BLaER1 (cell line): ENCODE data around the gene SNAPC4.

Source experiments
- H3K27ac ChIP-seq: shearing (Covaris generic); formaldehyde crosslinking; 2 replicates; pipeline ENCODE4 v1.8.1; 2022
- H3K27me3 ChIP-seq: shearing (Covaris generic); formaldehyde crosslinking; 2 replicates; pipeline ENCODE4 v1.8.1; 2022
- H3K36me3 ChIP-seq: shearing (Covaris generic); formaldehyde crosslinking; 2 replicates; pipeline ENCODE4 v1.8.1; 2022
- H3K4me1 ChIP-seq: shearing (Covaris generic); formaldehyde crosslinking; 2 replicates; pipeline ENCODE4 v1.8.1; 2022
- H3K4me2 ChIP-seq: shearing (Covaris generic); formaldehyde crosslinking; 2 replicates; pipeline ENCODE4 v1.8.1; 2022
- H3K4me3 ChIP-seq: shearing (Covaris generic); formaldehyde crosslinking; 2 replicates; pipeline ENCODE4 v1.8.1; 2022
- H3K9ac ChIP-seq: shearing (Covaris generic); formaldehyde crosslinking; 2 replicates; pipeline ENCODE4 v1.8.1; 2022
- H3K9me3 ChIP-seq: shearing (Covaris generic); formaldehyde crosslinking; 2 replicates; pipeline ENCODE4 v1.8.1; 2022
- H4K20me1 ChIP-seq: shearing (Covaris generic); formaldehyde crosslinking; 2 replicates; pipeline ENCODE4 v1.8.1; 2022
- Cebpa-rat ChIP-seq: shearing (Covaris generic); IDR thresholded peaks from 2 replicates; pipeline ENCODE4 v1.8.1; 2022

SNAPC4 gene

DNA sequence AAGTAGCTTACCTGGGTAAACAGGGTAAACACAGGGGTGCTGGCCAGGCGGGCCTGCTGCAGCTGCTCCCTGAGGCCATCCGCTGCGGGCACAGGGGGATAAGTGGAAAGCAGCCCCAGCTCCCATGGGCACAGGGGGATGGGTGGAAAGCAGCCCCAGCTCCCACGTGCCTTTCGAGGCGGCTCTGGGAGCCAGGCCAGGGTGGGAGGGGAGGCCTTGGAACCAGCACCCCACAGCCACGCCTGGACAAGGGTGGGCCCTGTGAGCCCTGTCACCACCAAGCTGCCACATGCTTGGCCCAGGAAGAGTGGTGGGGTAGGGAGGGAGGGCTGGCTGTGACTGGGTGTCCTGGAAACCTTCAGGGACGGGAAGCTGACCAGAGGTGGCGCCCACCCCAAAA lies 18.7 kb downstream of the SNAPC4 start:
- H3K4me1 ChIP-seq: peaks cover 34% of the 10 kb centered on the region
- no peaks in the 10 kb centered on the region for H3K9me3 ChIP-seq
- no peak overlapping the region for H3K27ac ChIP-seq
- TF ChIP-seq Cebpa-rat: no peak
- no peak overlapping the region for H3K9ac ChIP-seq
- no peaks in the 10 kb centered on the region for H3K27me3 ChIP-seq
- peaks cover 92% of the 10 kb centered on the region for H3K36me3 ChIP-seq
- H3K4me3 ChIP-seq: no peak overlapping the region
- no peak overlapping the region for H3K4me2 ChIP-seq
- peaks cover 49% of the 10 kb centered on the region for H4K20me1 ChIP-seq

DNA sequence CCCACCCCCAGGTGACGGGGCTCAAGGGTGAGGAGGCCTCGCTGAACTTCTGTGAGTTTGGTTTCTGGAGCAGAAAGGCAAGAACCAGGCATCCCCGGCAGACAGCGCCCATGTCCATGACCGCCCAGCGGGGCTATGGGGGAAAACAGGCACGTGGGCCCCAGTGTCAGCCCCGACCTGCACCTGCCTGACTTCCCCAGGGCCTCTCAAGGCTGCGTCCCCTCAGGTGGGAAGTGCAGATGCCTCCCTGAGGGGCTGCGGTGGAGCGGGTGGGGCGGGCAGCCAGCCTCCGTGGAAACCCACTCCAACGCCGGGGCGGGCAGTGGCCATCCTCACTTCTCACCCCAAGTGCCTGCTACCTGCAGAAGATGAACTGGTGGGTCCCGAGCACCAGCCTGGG lies 19.6 kb downstream of the SNAPC4 start:
- Histone ChIP-seq H4K20me1 (peaks cover 43% of the 10 kb centered on the region), H3K36me3 (peaks cover 91% of the 10 kb centered on the region), H3K27me3 (no peaks in the 10 kb centered on the region), H3K9me3 (no peaks in the 10 kb centered on the region), H3K27ac (no peak overlapping the region), H3K4me1 (peaks cover 39% of the 10 kb centered on the region), H3K4me3 (no peak overlapping the region), H3K9ac (no peak overlapping the region), H3K4me2 (no peak overlapping the region)
- no peak for TF ChIP-seq Cebpa-rat

DNA sequence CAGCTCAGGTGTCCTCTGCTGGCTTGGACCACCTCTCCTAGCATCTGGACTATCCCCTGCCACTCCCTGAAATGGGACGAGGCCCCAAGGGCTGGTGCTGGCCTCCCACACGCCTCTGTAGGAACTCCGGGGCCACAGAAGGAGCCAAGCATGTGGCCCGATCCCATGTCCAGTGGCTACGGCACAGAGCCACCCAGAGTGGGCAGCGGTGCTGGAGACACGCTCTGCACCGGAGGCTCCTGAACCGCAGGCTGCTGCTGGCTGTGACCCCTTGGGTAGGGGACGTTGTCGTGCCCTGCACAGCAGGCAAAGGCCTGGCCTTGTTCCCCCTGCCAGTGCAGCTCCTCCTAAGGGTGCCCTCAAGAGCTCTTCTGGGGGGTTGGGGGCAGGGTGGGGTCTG lies 20.1 kb downstream of the SNAPC4 start:
- Histone ChIP-seq H3K27ac (no peak overlapping the region), H3K9me3 (no peaks in the 10 kb centered on the region), H3K27me3 (no peaks in the 10 kb centered on the region), H3K36me3 (peaks cover 89% of the 10 kb centered on the region), H3K4me2 (no peak overlapping the region), H3K4me3 (no peak overlapping the region), H3K9ac (no peak overlapping the region), H3K4me1 (peaks cover 34% of the 10 kb centered on the region), H4K20me1 (peaks cover 38% of the 10 kb centered on the region)
- TF ChIP-seq Cebpa-rat: no peak

DNA sequence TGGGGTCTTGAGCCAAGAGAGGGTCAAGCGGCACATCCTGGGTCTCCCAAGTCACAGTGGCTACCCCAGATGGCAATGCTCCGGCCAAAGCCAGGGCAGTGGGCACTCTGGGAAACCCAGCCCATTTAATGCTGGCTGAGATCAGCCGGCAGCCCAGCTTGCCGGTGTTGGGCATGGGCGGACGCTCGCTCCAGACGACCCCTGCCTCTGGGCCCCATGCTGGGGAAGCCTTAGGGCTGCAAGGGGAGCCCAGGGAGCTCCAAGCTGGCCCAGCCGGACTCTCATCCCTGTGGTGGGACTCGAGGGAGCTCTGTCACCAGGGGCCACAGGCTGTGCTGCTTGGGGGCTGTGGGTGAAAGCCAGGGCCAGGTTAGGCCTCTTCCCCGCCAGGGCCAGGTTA lies 20.6 kb downstream of the SNAPC4 start:
- H3K27me3 ChIP-seq: no peaks in the 10 kb centered on the region
- no peak for TF ChIP-seq Cebpa-rat
- no peak overlapping the region for H3K4me3 ChIP-seq
- peaks cover 32% of the 10 kb centered on the region for H3K4me1 ChIP-seq
- no peak overlapping the region for H3K4me2 ChIP-seq
- H3K36me3 ChIP-seq: peaks cover 85% of the 10 kb centered on the region
- peaks cover 33% of the 10 kb centered on the region for H4K20me1 ChIP-seq
- H3K27ac ChIP-seq: no peak overlapping the region
- no peak overlapping the region for H3K9ac ChIP-seq
- no peaks in the 10 kb centered on the region for H3K9me3 ChIP-seq

DNA sequence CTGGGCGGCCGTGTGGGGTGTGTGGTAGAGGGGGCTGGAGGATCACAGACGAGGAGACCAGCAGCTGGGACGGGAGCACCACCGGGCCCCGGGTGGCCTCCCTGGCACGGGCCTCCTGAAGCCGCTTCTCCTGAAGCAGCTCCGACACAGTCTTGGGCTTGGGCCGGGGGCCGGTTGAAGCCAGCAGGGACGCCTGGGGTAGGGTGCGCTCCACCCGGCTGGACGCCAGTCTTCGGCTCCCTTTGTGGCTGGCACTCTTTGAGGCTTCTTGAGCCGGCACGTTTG lies 21.0 kb downstream of the SNAPC4 start:
- peaks cover 33% of the 10 kb centered on the region for H4K20me1 ChIP-seq
- no peak overlapping the region for H3K9ac ChIP-seq
- peaks cover 80% of the 10 kb centered on the region for H3K36me3 ChIP-seq
- peaks cover 34% of the 10 kb centered on the region for H3K4me1 ChIP-seq
- H3K27ac ChIP-seq: no peak overlapping the region
- H3K4me3 ChIP-seq: no peak overlapping the region
- no peaks in the 10 kb centered on the region for H3K27me3 ChIP-seq
- no peak for TF ChIP-seq Cebpa-rat
- no peaks in the 10 kb centered on the region for H3K9me3 ChIP-seq
- H3K4me2 ChIP-seq: no peak overlapping the region

DNA sequence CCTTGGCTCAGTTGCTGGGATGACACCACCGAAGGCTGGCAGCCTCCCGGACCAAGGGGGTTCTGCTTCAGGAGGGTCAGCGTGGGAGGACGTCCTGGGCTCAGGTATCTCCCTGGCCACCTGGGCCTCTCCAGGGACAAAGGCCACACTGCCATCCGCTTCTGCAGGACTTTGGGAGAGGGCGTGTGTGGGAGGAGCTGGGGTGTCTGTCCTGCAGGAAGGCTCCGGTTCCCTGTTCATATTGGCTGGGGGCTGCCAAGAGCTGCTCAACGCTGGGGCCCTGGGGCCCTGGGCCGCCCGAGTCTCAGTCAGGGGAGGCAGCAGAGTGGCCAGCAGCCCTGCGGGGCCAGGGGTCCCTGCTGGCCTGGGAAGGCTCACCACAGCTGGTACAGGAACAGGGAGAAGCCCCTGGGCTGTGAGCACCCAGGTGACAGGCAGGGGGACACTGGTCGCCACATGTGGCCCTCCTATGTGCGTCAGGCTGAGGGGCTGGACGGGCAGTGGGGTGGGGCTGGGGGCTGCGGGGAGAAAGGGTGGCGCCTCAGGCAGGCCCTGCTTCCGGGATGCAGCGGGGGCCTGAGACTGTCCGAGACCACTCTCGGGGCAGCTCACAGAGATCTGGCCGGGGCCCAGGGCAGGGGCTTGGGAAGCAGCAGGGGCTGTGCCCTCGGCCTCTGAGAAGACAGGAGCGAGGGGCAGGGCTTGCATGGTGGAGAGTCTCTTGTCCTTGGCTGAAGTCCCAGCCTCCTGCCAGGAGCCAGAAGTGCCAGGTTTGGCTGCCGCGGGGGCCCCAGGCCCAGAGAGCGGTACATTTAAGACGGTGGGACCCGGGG lies 21.6 kb downstream of the SNAPC4 start:
- Histone ChIP-seq H3K4me1 (peaks cover 40% of the 10 kb centered on the region), H3K9me3 (no peaks in the 10 kb centered on the region), H3K4me3 (no peak overlapping the region), H3K27ac (peak overlapping the region; percentile 70; the same call in 1 of the 2 replicates), H3K9ac (no peak overlapping the region), H4K20me1 (peaks cover 33% of the 10 kb centered on the region), H3K36me3 (peaks cover 74% of the 10 kb centered on the region), H3K4me2 (no peak overlapping the region), H3K27me3 (no peaks in the 10 kb centered on the region)
- TF ChIP-seq Cebpa-rat: no peak

DNA sequence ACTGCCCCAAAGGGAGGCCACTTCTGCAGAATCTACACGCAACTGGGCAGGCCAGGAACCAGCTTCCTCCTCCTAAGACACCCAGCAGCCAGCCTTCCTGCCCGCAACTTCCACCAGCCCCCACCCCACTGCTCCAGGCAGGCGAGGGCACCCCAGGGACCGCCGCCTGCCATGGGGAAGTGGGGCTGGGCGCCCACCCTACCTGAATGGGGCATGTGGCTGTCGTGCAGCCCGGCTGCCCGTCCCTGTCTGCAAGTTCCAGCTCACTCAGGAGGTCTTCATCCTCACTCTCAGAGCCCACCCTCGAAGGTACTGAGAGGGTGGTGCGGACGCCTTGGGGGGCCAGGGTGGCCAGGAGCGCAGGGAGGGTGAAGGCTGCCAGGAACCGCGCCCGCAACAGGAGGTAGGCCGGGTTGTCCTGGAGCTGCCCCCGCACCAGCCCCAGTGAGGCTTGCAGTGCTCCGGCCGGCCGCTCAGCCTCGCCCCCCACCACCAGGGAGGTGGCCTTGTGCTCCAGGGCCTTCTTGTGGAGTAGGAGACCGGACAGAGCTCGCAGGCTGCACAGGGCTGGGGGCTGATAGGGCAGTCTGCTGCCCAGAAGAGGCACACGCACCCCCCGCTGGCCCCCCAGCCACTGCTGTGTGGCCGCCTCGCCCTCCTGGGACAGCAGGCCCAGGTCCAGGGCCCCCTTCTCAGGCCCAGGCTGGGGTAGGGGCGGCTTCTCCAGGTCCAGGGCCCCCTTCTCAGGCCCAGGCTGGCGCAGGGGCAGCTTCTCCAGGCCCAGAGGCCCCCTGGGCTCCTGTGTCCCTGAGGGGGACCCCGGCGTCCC lies 22.4 kb downstream of the SNAPC4 start:
- Histone ChIP-seq H3K9me3 (no peaks in the 10 kb centered on the region), H3K9ac (peak overlapping the region; percentile 51), H3K4me2 (peak overlapping the region; percentile 85), H3K36me3 (peaks cover 66% of the 10 kb centered on the region), H3K27ac (peak overlapping the region; percentile 70), H3K4me1 (peaks cover 48% of the 10 kb centered on the region), H4K20me1 (peaks cover 26% of the 10 kb centered on the region), H3K4me3 (no peak overlapping the region), H3K27me3 (no peaks in the 10 kb centered on the region)
- TF ChIP-seq Cebpa-rat: no peak

DNA sequence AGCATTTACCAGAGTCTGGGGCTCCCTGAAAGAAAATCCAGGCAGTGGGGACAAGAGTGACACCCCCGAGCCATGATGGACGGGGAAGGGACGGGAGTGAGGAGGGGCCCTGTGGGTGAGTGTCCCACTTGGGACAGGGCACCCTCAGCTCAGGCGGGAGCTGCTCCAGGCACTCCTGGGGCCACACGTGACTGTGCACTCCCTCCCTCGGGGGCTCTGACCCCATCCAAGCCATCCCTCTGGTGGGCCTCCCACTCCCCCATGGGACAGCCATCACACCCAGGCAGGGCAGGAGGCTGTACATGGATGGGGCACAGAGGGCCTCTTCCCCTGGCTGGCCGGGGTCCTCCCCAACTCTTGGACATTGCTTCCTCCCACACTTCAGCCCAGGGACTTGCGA lies 23.5 kb downstream of the SNAPC4 start:
- Histone ChIP-seq H3K4me3 (no peak overlapping the region), H3K36me3 (peaks cover 55% of the 10 kb centered on the region), H3K4me1 (peaks cover 59% of the 10 kb centered on the region), H3K27ac (peak overlapping the region; percentile 70), H4K20me1 (peaks cover 17% of the 10 kb centered on the region; the same call in 1 of the 2 replicates), H3K9me3 (no peaks in the 10 kb centered on the region), H3K9ac (peak overlapping the region; percentile 51), H3K4me2 (peak overlapping the region; percentile 85), H3K27me3 (no peaks in the 10 kb centered on the region)
- no peak for TF ChIP-seq Cebpa-rat

DNA sequence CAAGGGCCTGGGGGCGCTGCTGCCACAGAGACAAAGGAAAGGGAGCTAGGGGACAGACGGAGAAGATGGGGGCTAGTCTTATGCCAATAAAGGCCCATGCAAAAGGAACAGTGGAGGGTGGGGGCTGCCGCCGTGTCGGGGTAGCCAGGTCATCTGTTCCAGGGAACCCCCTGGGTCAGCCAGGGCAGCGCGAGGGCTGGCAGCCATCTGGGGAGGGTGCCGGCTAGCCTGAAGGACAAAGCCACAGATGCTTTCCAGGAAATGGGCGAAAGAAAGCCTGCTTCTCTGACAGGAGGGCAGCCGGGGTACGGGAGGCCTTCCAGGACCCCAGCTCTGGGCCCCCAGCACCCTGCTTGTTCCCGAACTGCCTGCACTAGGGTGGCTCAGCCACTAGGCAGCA lies 24.9 kb downstream of the SNAPC4 start:
- Histone ChIP-seq H3K27ac (peak overlapping the region; percentile 94; the same call in 1 of the 2 replicates), H3K4me3 (no peak overlapping the region), H3K27me3 (no peaks in the 10 kb centered on the region), H3K4me1 (peaks cover 73% of the 10 kb centered on the region), H3K36me3 (peaks cover 52% of the 10 kb centered on the region), H3K9me3 (no peaks in the 10 kb centered on the region), H3K4me2 (no peak overlapping the region), H3K9ac (no peak overlapping the region), H4K20me1 (peaks cover 17% of the 10 kb centered on the region; the same call in 1 of the 2 replicates)
- TF ChIP-seq Cebpa-rat: no peak

DNA sequence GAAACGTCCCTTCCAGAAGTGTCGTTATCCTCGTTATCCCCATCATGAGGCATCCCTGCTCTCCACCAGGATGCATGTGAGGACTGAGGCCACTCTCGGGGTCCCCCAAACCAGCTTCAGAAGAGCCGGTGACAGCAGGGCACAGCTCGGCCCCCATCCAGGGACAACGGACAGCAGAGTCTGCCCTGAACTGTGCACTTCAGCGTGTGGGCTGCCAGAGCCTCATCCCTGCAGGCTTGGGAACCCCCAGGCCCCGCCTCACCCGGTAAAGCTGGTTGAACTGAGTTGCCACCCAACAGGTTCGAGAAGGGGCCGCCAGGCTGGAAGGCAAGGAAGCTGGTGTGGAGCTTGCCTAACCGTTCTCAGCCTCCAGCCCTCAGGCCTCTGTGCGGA lies 25.8 kb downstream of the SNAPC4 start:
- peaks cover 17% of the 10 kb centered on the region; the same call in 1 of the 2 replicates for H4K20me1 ChIP-seq
- peak overlapping the region; percentile 94 for H3K27ac ChIP-seq
- TF ChIP-seq Cebpa-rat: no peak
- peaks cover 76% of the 10 kb centered on the region for H3K4me1 ChIP-seq
- H3K4me2 ChIP-seq: peak overlapping the region; percentile 97
- no peaks in the 10 kb centered on the region for H3K27me3 ChIP-seq
- H3K9me3 ChIP-seq: no peaks in the 10 kb centered on the region
- peak overlapping the region; percentile 82 for H3K9ac ChIP-seq
- peaks cover 52% of the 10 kb centered on the region for H3K36me3 ChIP-seq
- no peak overlapping the region for H3K4me3 ChIP-seq
